ENCODE data around the gene LYVE1. TPM values are rescaled to one million over a fixed set of nuclear protein-coding genes. Genes with fewer than 3 reads are reported as not detected.

Gene LYVE1
- total RNA-seq, 1 donor from 2014 or later = not detected

DNA sequence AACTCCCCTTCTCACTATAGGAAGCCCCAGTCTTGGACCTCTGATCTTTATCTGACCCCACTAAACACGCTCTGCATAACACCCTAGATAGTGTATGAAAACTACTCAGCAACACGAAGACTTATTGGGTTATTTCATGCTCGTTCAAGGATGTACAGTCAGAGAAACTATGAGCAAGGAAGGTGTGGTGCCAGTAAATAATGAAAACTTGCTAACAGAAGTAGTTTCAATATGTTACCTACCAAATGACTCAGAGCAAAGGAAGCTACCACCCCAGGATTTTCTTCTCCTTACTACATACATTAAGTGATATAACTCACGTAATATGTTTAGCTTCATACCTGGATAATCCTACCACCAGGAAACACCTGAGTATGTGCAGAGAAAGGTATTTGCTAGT lies 25.9 kb upstream of the LYVE1 start:
- POLR2A ChIA-PET = no interaction called here

DNA sequence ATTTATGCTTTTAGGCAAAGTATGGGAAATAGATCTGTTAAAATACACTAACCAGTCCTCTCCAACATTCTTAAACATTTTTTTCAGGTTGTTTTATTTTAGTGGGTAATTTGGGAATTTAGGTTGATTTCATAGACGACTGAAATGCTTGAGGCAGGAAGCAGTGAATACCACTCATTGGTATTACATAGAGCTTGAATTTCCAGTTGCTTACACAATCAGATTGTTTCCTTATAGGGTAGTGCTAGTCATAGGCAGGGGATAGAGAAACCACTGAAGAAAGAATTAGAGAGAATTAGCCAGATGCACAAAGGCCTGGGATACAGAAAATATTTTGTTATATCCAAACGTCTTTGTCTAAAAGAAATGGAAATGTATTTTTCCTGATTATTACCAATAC lies 23.9 kb upstream of the LYVE1 start:
- Mint-ChIP-seq H3K4me1 (peaks cover 27% of the 10 kb centered on the region), H3K4me3 (no peak overlapping the region), H3K9me3 (peaks cover 2% of the 10 kb centered on the region), H3K27me3 (no peaks in the 10 kb centered on the region), H3K36me3 (ENCODE audit: low read depth) (peaks cover 16% of the 10 kb centered on the region), H3K27ac (no peak overlapping the region)
- intact Hi-C loops (cut with micrococcal nuclease) = no loop called here
- DNase-seq (no peak), ATAC-seq (ENCODE audit: low read depth) (no peak)
- CTCF ChIA-PET = no interaction called here
- POLR2A ChIA-PET = interaction anchor here (1.2 kb wide), 1 partner anchor 31 kb away, joined by 3 read pairs; no protein-coding TSS in a partner anchor
- TF ChIP-seq, protein P1, sequence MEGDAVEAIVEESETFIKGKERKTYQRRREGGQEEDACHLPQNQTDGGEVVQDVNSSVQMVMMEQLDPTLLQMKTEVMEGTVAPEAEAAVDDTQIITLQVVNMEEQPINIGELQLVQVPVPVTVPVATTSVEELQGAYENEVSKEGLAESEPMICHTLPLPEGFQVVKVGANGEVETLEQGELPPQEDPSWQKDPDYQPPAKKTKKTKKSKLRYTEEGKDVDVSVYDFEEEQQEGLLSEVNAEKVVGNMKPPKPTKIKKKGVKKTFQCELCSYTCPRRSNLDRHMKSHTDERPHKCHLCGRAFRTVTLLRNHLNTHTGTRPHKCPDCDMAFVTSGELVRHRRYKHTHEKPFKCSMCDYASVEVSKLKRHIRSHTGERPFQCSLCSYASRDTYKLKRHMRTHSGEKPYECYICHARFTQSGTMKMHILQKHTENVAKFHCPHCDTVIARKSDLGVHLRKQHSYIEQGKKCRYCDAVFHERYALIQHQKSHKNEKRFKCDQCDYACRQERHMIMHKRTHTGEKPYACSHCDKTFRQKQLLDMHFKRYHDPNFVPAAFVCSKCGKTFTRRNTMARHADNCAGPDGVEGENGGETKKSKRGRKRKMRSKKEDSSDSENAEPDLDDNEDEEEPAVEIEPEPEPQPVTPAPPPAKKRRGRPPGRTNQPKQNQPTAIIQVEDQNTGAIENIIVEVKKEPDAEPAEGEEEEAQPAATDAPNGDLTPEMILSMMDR (IDR thresholded peaks at IDR 0.05) = no peak

More for the DNA sequence above, 25.9 kb upstream of the LYVE1 start:
- Mint-ChIP-seq H3K9me3 (peaks cover 2% of the 10 kb centered on the region), H3K27ac (no peak overlapping the region), H3K4me3 (no peak overlapping the region), H3K4me1 (peaks cover 41% of the 10 kb centered on the region), H3K27me3 (no peaks in the 10 kb centered on the region), H3K36me3 (ENCODE audit: low read depth) (peaks cover 19% of the 10 kb centered on the region)
- CTCF ChIA-PET = no interaction called here
- no peak for DNase-seq
- TF ChIP-seq, protein P1 (IDR thresholded peaks at IDR 0.05) = no peak
- ATAC-seq (ENCODE audit: low read depth) = no peak
- intact Hi-C loops (cut with micrococcal nuclease) = no loop called here

DNA sequence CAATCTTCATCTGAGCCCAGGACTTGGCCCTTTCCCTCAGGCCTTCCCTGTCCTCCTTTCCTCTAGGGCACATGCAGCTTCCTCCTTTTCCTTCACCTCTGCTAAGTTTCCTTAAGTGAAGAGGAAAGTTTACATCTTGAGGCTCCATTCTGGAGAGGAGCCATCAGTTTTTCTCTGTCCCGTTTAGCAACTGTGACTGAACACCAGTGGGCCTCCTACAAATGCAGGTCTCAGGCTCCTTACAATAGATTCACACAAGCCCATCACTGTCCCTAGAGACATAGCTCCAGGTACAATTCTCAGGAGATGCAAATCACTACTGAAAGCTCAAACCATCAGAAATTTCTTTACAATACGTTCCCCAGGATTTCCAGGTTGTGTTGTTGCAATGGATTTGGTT lies 23.3 kb upstream of the LYVE1 start:
- ATAC-seq (ENCODE audit: low read depth) (no peak), DNase-seq (no peak)
- Mint-ChIP-seq H3K36me3 (ENCODE audit: low read depth) (peaks cover 16% of the 10 kb centered on the region), H3K9me3 (peaks cover 2% of the 10 kb centered on the region), H3K4me1 (peaks cover 22% of the 10 kb centered on the region), H3K4me3 (no peak overlapping the region), H3K27me3 (no peaks in the 10 kb centered on the region), H3K27ac (no peak overlapping the region)
- TF ChIP-seq, protein P1 (IDR thresholded peaks at IDR 0.05) = no peak
- ChIA-PET CTCF (no interaction called here), POLR2A (no interaction called here)
- intact Hi-C loops (cut with micrococcal nuclease) = no loop called here

DNA sequence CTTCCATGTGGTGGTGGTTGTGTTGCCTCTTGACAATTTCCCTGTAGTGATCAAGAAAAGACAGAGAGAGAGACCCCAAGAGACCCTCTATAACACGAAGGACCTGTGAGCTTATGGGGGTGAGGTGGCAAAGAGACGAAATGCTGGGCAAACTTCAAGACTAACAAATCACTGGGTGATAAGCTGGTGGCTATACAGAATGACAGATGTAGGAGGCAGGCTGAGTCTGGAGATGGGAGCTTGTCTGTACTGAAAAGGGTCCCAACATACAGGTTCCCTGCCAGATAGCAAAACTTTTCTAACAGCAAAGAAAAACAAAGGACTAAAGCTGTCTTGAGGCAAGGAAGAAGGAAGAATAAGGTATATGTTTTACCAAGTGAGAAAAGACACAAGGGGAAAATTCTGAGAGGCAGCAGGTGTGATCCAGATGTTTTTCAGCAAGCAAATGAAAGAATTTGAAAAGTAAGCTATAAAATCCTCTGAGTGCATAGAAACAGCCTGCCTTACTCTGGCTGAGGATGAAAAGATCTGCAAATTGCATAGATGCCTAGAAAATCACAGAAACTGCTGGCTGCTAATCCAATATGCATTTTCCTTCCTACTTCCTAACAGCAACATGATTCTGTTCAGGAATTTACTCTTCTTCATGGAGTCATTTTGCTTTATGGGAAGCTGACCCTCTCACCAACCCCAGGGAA lies 21.9 kb upstream of the LYVE1 start:
- Mint-ChIP-seq H3K27me3 (no peaks in the 10 kb centered on the region), H3K4me1 (peaks cover 19% of the 10 kb centered on the region), H3K27ac (no peak overlapping the region), H3K4me3 (no peak overlapping the region), H3K9me3 (no peaks in the 10 kb centered on the region), H3K36me3 (ENCODE audit: low read depth) (peaks cover 8% of the 10 kb centered on the region)
- CTCF ChIA-PET = interaction anchor here (1.0 kb wide), 1 partner anchor 10 kb away, joined by 4 read pairs; no protein-coding TSS in a partner anchor
- DNase-seq (no peak), ATAC-seq (ENCODE audit: low read depth) (no peak)
- intact Hi-C loops (cut with micrococcal nuclease) = no loop called here
- POLR2A ChIA-PET = no interaction called here
- TF ChIP-seq, protein P1 (IDR thresholded peaks at IDR 0.05) = no peak

DNA sequence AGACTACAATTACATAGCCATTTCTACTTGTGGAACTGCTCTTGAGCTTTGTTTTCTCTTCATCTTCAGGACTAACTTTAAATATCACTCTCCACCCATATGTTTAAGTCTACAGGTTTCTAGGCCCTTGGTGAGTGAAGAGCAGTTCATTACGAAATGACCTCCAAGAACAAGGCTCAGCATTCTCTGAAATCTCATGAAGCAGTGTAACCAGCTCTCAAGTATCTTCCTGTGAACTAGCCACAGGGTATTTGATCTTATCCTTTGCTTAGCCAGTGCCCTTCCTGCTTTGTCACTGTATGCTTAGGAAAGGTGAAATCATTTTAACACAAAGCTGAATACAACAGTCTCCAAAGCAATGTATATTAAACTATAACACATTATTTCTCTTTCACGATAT lies 20.4 kb upstream of the LYVE1 start:
- DNase-seq (no peak), ATAC-seq (ENCODE audit: low read depth) (no peak)
- Mint-ChIP-seq H3K27ac (no peak overlapping the region), H3K4me3 (no peak overlapping the region), H3K27me3 (no peaks in the 10 kb centered on the region), H3K36me3 (ENCODE audit: low read depth) (peaks cover 5% of the 10 kb centered on the region), H3K4me1 (peaks cover 19% of the 10 kb centered on the region), H3K9me3 (no peaks in the 10 kb centered on the region)
- ChIA-PET CTCF (no interaction called here), POLR2A (interaction anchor here (0.7 to 1.4 kb wide), 2 partner anchors 17 to 142 kb away, joined by 3 to 5 read pairs; no protein-coding TSS in a partner anchor)
- intact Hi-C loops (cut with micrococcal nuclease) = no loop called here
- TF ChIP-seq, protein P1 (IDR thresholded peaks at IDR 0.05) = no peak
